D721Med (cell line): Measurements from ENCODE around the gene OR5K1.

Experiments used
- DNase-seq: peaks from one replicate; pipeline ENCODE4 v3.0.0; 2011; ENCODE audit warnings: low spot score; ENCODE audit not compliant: insufficient read length
- FAIRE-seq: peaks from 2 replicates; lab custom pipeline; 2011; peaks lifted over from hg19 to GRCh38; lab: Jason Lieb, UNC
- CTCF ChIP-seq: IDR thresholded peaks from 2 replicates; pipeline ENCODE4 v1.5.1; 2012; ENCODE audit warnings: mild to moderate bottlenecking, control low read depth; ENCODE audit not compliant: insufficient read depth; ENCODE audit errors: missing control alignments

OR5K1 gene

DNA sequence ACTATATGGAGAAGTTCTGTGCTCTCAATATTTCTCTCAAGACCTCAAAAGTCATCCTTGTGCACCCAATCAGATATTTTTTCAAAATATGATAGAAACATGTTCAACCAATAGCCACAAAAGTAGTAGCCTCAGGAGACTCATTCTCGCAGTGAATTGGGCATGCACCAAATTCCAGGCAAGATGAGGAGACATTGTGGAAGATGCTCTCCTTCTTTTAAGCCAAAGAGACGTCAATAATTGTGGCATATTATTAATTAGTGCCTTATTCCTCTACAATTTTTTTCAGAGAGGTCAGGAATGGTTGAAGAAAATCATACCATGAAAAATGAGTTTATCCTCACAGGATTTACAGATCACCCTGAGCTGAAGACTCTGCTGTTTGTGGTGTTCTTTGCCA lies 34.4 kb downstream of the OR5K1 start, which contains the start of gene OR5K2:
TSS of gene OR5K2 (plus strand) at position 301 of the 400 bp plus-strand sequence. CDS start at position 301, 0 bp downstream.
- FAIRE-seq: no peak
- TF ChIP-seq CTCF: no peak
- DNase-seq: no peak

- no peak for TF ChIP-seq CTCF
- FAIRE-seq: no peak
- DNase-seq: no peak
Observed at GRCh38 chr3:98500019-98500418, 37.0 kb downstream of the OR5K1 start.

DNA sequence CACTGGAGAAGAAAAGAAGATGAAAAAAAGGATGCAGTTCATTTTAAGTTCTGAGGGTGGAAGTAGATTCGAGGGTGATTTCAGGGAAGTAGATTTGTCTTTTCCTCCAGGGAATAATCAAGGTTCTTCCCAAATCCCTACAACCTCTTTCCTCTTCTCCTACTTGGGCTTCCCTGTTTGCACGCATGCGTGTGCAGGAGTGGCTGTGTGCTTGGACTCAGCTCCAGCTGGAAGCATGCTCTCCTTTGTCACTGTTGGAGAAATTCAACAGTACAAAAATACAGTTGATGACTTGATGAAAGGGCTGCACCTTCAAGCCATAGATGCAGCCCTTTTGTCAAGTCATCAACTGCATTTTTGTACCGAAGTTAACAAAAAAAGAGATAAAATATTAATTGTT lies 38.3 kb downstream of the OR5K1 start:
- DNase-seq: no peak
- no peak for TF ChIP-seq CTCF
- no peak for FAIRE-seq

DNA sequence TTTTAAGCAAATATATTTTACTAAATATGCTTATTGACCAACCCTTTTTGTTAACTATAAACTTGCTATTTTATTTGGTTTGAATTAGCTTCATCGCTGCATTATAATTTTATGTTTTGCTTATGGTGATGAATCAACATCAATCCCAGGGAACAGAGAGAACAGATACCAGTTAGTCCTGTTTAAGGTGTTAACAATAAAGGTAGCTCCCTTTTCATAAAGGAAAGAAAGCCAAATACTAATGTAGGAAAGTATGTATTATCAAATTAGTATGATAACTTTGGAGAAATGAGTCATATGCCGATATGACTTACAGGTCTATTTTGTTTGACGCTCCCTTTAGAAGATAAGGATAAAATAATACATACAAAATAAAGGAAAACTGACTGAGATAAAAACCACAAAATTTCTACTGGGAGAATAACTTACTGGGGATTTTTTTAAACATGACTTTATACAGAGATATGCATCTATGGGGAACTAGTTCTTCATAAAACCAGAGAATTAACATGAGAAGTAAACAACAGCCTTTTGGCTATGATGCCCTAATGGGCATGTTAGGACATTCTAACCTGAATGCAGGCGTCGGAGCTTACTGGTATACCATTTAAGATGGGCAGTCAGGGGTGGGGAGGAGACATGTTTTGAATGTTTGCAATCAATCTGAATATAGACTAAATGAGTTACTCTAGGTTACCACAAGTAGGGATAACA lies 39.0 kb downstream of the OR5K1 start:
- no peak for FAIRE-seq
- TF ChIP-seq CTCF: no peak
- DNase-seq: no peak

DNA sequence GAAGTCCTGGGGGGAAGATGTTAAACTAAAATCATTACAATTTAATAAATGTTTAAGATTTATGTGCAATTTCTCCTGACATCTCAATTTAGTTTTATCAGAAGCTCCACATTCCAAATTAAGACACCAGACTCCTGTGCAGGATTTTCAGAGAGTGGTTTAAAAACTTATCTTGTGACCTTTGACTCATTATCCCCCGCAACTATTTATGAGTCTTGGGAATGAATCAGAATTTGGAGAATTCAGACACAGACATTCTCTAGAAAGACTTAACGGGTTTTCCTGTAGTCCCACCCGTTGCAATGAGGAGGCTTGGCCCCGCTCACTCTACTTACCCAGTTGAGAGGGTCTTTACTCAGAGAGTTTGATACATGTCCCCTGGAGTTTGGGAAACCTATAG lies 41.5 kb downstream of the OR5K1 start:
- TF ChIP-seq CTCF: no peak
- FAIRE-seq: no peak
- no peak for DNase-seq

DNA sequence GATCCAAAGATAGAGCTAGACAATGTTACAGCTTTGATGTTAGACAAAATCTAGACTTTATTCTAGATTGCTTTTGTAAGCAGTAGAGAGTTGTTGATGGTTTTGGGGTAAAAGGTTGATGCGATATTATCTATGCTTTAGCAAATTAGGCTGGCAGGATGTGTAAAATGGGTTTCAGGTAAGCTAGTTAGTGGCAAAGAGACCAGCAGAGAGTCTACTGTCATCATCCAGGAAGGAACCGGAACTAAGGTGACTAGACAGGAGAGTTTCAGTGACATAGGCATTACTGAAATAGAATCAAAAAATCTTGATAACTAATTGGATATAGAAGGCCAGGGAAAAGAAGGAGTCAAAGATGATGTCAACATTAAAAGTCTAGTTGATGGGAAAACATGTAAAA lies 45.6 kb downstream of the OR5K1 start:
- FAIRE-seq (no peak), DNase-seq (no peak)
- TF ChIP-seq CTCF: no peak

- DNase-seq (no peak), FAIRE-seq (no peak)
- no peak for TF ChIP-seq CTCF
Observed at GRCh38 chr3:98512576-98512975, 49.6 kb downstream of the OR5K1 start.
